Activated CD4-positive, alpha-beta T cell treated with anti-CD3 and anti-CD28 coated beads for 48 hours (primary cell): ENCODE data around the gene BRCC3.

Experiments
- DNase-seq: peaks from one replicate; pipeline ENCODE4 v3.0.0-alpha.2; 2020

Gene BRCC3

GRCh38 chrX:155070975-155071693 lies at the start of gene BRCC3, which contains the start of the genes CMC4 and MTCP1:
BRCC3 (plus strand) TSS chrX:155071508; CDS start chrX:155071528, 20 bp downstream.
CMC4 (minus strand) TSS chrX:155071136; CDS start chrX:155064023, 7,113 bp downstream.
MTCP1 (minus strand) TSS chrX:155071136; CDS start chrX:155066010, 5,126 bp downstream.
- peak; percentile 84 for DNase-seq

DNA sequence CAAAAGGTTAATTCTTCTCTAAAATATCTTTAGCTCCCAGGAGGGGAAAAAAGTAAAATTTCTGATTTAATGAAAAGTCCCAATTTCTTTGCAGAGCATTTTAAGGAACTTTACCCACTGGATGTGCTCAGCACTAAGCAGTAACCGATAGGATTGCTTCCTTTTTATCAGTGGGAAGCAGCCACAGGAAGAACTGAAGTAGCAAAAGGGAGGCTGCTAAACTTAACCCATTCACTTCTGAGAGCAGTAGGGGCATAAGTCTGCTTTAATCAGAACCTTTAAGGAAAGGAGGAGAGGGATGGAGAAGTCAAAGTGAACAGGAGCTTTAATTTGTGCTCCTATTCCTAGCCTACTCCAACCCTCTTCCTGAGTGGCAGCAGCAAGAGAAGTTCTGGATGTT lies 48.7 kb upstream of the BRCC3 start, which contains the start of gene F8:
F8 (minus strand) TSS at position 139 of the 400 bp plus-strand sequence. CDS start 171 bp downstream, outside the sequence.
- DNase-seq = no peak

DNA sequence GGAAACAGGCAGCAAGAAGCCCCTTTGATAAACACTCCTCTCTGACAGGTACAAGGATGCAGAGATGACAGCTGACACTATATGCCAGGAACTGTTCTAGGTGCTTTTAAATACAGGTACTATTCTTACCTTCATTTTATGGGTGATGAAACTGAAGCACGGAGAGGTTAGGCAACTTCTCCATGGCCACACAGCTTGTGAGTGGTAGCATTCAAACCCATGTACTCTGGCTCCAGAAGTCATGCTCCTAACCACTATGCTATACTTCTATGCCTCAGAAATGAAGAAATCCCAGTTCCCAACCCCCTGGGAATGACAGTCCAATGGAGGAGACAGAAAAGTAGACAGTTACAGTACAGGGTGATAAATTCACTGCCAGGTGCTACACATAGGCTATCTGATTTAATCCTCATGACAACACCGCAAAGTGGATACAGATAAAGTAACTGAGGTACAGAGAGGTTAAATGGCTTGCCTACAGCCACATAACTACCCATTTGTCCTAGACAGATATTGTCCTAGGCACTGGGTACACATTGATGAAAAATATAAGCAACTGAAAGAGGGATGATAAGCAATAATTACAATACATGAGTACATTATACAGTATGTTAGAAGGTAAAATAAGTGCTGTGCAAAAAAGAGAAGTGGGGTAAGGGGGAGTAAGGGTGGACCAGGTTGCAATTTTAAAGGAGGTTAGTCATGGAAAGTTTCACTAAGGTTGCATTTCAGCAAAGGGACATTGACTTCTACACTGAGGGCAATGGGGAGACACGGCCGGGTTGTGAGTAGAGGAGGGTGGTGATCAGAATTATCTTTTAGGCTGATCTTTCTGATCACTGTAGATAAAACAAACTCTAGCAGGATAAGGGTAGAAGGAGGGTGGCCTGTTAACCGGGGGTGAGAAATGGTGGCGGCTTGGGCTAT lies 47.1 kb upstream of the BRCC3 start:
- no peak for DNase-seq

- no peak for DNase-seq
These were observed 44.9 kb upstream of the BRCC3 start for GRCh38 chrX:155026420-155026726.

DNA sequence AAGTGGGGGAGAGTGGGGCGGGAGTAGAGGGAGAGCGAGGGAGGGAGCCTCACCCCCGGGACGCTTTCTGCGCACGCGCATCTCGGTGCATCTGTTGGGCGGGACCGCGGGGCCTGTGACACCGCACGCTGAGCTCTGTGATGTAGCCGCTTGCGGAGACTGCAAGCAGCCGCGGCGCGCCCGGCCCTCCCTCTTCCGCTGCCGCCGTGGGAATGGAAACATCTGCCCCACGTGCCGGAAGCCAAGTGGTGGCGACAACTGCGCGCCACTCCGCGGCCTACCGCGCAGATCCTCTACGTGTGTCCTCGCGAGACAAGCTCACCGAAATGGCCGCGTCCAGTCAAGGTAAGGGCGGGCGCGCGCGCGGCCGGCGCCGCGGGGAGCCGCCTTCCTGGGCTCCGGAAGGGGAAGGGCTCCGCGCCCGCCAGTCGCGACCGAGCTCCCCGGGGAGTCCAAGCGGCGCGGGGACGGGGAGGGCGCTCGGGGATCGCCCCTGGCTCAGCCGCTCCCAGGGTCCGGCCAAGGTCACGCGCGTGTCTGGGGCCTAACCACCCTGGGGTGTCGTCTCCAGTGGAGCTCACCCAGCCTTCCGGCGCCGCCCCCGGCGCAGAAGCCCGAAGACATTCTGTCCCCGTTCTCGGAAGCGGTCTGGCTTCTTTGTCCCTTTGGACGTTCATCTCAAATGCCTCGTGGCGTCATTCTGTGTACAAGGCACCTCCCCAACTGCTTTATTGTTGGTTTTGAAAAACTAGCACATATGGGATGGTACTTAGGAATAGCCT lies 44.4 kb upstream of the BRCC3 start, which contains the start of gene FUNDC2:
FUNDC2 (plus strand) TSS at position 118 of the 782 bp plus-strand sequence; CDS start at position 213, 95 bp downstream.
- peak; percentile 93 for DNase-seq

GRCh38 chrX:155027509-155028066 lies 43.7 kb upstream of the BRCC3 start:
- peak; percentile 12 for DNase-seq

DNA sequence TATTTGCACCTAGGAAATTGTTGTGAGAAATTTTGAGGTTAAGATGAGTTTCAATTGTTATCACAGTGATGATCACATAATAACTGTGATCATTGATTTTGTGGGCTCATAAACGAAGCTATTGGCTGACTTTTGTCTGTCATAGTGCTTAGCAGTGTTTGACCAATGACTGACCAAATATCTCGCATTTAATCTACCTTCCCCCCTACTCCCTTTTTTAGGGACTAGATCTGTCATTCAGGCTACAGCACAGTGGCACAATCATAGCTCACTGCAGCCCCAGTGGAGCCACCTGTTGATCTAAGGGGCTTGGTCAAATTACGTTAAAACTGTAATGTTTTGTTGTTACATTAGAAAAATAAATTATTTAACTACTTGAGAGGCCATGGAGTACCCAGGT lies 43.2 kb upstream of the BRCC3 start:
- DNase-seq = no peak

DNA sequence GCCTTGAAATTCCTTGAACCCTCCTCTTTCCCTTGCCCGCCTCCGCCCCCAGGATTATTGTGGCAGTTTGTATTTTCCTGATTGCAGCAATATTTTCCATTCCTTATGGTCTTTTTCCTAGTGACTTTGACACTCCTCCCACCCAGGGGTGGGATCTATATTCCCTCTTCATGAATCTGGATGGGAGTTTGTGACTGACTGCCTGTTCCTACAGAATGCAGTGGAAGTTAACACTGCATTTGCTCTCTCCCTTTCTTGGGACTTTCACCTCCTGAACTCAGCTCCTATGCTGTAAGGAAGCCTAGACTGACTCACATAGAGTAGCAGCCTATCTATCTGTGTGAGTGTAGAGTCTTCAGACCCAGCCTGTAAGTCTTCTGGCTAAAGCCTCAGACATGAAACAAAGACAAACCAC lies 42.4 kb upstream of the BRCC3 start:
- DNase-seq = no peak

DNA sequence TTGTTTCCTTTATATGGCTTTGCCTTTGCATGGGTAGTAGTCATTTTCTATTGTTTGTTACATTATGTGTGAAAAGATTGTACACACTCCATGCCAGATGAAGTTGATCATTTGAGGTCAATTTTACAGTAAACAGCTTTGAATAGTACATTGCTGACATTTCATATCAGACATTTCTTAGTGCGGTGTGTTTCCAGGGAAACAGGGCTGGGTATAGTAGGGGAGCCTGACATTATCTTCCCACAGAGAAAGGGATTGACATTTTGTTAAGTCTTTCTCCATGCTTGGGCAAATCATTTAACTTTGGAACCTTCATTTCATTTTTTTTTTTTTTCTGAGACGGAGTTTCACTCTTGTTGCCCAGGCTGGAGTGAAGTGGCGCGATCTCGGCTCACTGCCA lies 39.7 kb upstream of the BRCC3 start:
- no peak for DNase-seq

GRCh38 chrX:155035688-155036087 lies 35.6 kb upstream of the BRCC3 start:
- DNase-seq = no peak

DNA sequence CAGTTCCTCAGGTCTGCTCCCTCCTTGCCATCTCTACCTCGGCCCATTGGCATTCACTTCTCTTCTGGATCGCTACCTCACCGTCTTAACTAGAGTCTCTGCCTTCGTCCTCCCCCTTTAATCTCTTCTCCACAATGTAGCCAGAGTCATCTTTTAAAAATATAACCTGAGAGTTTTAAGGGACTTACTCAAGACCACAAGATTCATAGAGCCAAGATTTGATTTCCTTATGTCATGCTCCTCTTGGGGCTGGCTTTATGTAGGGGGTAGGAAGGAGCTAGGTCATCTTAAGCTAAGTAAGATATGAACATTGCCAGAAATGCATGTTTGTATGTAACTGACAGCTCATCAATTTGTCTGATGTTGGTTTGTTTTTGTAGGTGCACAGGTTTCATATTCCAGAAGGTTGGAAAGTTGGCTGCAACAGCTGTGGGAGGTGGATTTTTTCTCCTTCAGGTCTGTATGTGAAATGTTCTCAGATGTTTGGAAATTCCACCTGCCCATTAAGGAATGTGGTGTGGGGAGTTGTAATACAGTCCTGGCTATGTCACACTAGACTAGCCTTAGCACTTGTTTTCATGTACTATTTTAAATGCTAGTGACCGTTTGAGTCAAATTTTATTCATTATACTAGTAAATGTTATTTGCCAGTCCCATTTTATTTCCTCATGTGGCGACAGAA lies 25.0 kb upstream of the BRCC3 start:
- no peak for DNase-seq

GRCh38 chrX:155046811-155047528 lies 24.3 kb upstream of the BRCC3 start:
- DNase-seq = no peak

GRCh38 chrX:155048977-155049619 lies 22.2 kb upstream of the BRCC3 start:
- peak; percentile 57 for DNase-seq

- no peak for DNase-seq
These were observed 18.4 kb upstream of the BRCC3 start for GRCh38 chrX:155052738-155053498.

DNA sequence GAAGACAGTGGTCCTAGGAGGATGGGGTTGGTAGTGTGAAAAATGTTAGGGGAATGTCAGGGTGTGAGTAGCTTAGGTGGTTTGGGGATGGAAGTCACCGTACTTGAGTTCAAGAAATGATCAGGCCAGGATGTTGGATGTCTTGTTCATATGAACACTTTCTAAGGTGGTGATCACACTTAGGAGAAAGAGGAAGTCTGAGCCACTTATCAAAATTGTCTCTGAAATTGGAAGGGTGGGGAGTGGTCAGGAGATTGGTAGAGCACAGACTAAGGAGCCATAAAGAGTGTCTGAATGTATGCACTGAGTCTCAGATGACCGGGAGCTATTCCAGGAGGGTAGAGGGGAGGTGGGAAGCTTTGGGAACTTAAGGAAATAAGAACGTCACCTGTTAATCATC lies 17.7 kb upstream of the BRCC3 start:
- DNase-seq = no peak

DNA sequence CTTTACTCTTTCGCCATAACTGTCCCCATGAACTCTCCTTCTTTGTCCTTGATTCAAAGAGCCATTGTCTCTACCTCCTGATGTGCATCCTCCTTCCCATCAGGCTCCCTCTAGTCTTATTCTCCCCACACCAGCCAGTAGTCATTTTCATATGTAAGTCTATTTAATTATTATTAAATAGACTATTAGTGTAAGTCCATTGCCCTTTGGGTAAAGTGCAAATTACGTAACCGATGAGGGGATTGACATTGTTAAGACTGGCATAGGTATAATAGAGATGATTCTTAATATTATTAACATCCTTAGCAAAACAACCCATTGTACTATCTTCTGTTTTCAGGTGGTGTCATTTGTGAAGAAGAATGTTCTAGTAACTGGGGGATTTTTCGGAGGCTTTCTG lies 17.1 kb upstream of the BRCC3 start:
- DNase-seq = no peak

DNA sequence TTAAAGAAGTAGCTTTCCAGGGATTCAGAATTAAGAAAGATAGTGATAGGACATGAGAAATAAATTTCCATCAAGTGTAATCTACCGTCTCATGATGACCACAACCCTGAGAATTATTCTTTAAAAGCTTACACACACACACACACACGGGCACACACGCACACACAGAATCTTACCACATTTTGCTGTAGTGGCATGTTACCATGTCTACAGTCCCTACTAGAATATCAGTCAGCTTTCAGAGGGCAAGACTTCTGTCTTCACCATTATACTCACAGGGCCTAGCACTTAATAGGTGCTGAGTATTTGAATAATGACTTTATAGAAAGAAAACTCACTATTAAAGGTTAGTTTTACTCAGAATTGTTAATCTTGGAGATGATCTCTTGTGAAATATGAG lies 15.8 kb upstream of the BRCC3 start:
- no peak for DNase-seq

- DNase-seq = no peak
These were observed 14.8 kb upstream of the BRCC3 start for GRCh38 chrX:155056471-155056870.

- DNase-seq = peak; percentile 47
These were observed 14.2 kb upstream of the BRCC3 start for GRCh38 chrX:155056877-155057792.
